Activated B cell treated with CpG ODN at 0.5 μM for 24 hours (primary cell): Measurements from ENCODE around the gene BRCA1. TPM values are rescaled to one million over a fixed set of nuclear protein-coding genes. Genes with fewer than 3 reads are reported as not detected.

Source experiments
- ATAC-seq: fragments of 200-7000 bp; cut with Tn5 transposase; one replicate; pipeline ENCODE4 v1.10.0; 2021; ENCODE audit warnings: low read depth, mild to moderate bottlenecking, moderate library complexity
- CTCF ChIA-PET: fragments of 350-600 bp; sonication (Branson Sonifier 250); formaldehyde crosslinking; loops from one replicate; lab custom pipeline; 2021; ENCODE audit warnings: antibody characterized with exemption; lab: Charles Lee
- POLR2A ChIA-PET: fragments of 350-600 bp; sonication (Branson Sonifier 250); formaldehyde crosslinking; loops from one replicate; lab custom pipeline; 2021; ENCODE audit warnings: antibody characterized with exemption; lab: Charles Lee
- DNase-seq: peaks from one replicate; pipeline ENCODE4 v3.0.0; 2022
- H3K27ac Mint-ChIP-seq: one replicate; pipeline ENCODE4 v1.8.0; 2020; ENCODE audit warnings: mixed read lengths
- H3K27me3 Mint-ChIP-seq: one replicate; pipeline ENCODE4 v1.8.0; 2021; ENCODE audit warnings: mixed read lengths
- H3K36me3 Mint-ChIP-seq: one replicate; pipeline ENCODE4 v1.8.0; 2021; ENCODE audit warnings: low read depth, mixed read lengths
- H3K4me1 Mint-ChIP-seq: one replicate; pipeline ENCODE4 v1.8.0; 2021; ENCODE audit warnings: mixed read lengths
- H3K4me3 Mint-ChIP-seq: one replicate; pipeline ENCODE4 v1.8.0; 2020; ENCODE audit warnings: mild to moderate bottlenecking, mixed read lengths
- H3K9me3 Mint-ChIP-seq: one replicate; pipeline ENCODE4 v1.8.0; 2020; ENCODE audit warnings: mixed read lengths
- intact Hi-C: fragments of 100-400 bp; cut with micrococcal nuclease; formaldehyde crosslinking; loops from one replicate; pipeline ENCODE4 v1.15.1; 2024
- total RNA-seq: library from RNA; stranded (reverse); gene quantifications from 2 replicates; pipeline ENCODE4 v1.2.3, GENCODE V29; 2022
- TF ChIP-seq, protein P1 (sequence below): fragments of 200-600 bp; IDR thresholded peaks from one replicate; pipeline ENCODE4 v1.8.0; 2022; ENCODE audit warnings: antibody characterized with exemption, mild to moderate bottlenecking

BRCA1 gene
- total RNA-seq, 1 donor from 2014 or later, result 13.3 TPM

GRCh38 chr17:43020789-43021740 lies 104.1 kb downstream of the BRCA1 start:
- no peaks in the 10 kb centered on the region for H3K9me3 Mint-ChIP-seq
- ChIA-PET POLR2A (interaction anchor here (0.6 to 2.5 kb wide), 16 partner anchors 8 to 1100 kb away, joined by 3 to 22 read pairs (median 6); partner anchors contain the start of genes IFI35, RPL27, TMEM106A and VPS25), CTCF (no interaction called here)
- H3K36me3 Mint-ChIP-seq, result peaks cover 13% of the 10 kb centered on the region
- intact Hi-C loops, result loop anchor here (2.0 to 5.0 kb wide), 2 partner anchors 14 to 191 kb away; partner anchors contain the start of genes IFI35 and TMEM106A
- peak overlapping the region; percentile 92 for H3K4me3 Mint-ChIP-seq
- TF ChIP-seq, protein P1, sequence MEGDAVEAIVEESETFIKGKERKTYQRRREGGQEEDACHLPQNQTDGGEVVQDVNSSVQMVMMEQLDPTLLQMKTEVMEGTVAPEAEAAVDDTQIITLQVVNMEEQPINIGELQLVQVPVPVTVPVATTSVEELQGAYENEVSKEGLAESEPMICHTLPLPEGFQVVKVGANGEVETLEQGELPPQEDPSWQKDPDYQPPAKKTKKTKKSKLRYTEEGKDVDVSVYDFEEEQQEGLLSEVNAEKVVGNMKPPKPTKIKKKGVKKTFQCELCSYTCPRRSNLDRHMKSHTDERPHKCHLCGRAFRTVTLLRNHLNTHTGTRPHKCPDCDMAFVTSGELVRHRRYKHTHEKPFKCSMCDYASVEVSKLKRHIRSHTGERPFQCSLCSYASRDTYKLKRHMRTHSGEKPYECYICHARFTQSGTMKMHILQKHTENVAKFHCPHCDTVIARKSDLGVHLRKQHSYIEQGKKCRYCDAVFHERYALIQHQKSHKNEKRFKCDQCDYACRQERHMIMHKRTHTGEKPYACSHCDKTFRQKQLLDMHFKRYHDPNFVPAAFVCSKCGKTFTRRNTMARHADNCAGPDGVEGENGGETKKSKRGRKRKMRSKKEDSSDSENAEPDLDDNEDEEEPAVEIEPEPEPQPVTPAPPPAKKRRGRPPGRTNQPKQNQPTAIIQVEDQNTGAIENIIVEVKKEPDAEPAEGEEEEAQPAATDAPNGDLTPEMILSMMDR, result no peak
- H3K27ac Mint-ChIP-seq, result peak overlapping the region; percentile 78
- peak; percentile 3 for ATAC-seq
- peak; percentile 54 for DNase-seq
- no peaks in the 10 kb centered on the region for H3K27me3 Mint-ChIP-seq
- peaks cover 24% of the 10 kb centered on the region for H3K4me1 Mint-ChIP-seq

DNA sequence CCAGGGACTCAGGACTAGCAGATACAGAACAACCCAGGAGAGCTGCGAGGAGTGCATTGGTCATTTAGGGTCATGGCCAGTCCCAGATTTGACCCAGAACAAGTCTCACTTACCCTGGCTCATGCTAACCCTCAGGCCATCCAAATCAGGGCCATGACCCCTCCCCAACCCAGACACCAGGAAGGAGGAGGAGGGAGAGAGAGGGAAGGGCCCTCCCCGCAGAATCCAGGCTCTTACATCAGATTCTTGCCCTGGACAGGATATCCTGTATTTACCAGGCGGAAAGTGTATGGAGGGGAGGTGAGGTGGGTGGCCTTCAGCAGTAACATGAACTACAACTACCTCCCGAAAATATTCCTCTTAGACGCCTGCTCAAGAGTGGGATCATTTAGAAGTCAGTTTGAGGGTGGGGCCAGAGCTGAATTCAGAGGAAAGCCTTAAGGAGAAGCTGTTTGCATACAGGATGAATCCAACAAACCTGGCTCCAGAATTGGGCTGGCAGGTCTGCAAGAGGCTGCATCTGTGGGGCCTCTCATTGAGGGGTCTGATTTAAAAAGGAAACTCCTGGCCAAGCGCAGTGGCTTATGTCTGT lies 105.0 kb downstream of the BRCA1 start:
- TF ChIP-seq, protein P1, result no peak
- no peaks in the 10 kb centered on the region for H3K27me3 Mint-ChIP-seq
- H3K9me3 Mint-ChIP-seq, result no peaks in the 10 kb centered on the region
- intact Hi-C loops, result loop anchor here (2.0 to 5.0 kb wide), 2 partner anchors 13 to 192 kb away; partner anchors contain the start of genes IFI35 and TMEM106A
- peak overlapping the region; percentile 92 for H3K4me3 Mint-ChIP-seq
- DNase-seq (no peak), ATAC-seq (no peak)
- peak overlapping the region; percentile 41 for H3K27ac Mint-ChIP-seq
- POLR2A ChIA-PET, result interaction anchor here (2.1 to 2.5 kb wide), 4 partner anchors 7 to 348 kb away, joined by 10 to 22 read pairs (median 16); partner anchors contain the start of genes IFI35 and TMEM106A
- peaks cover 21% of the 10 kb centered on the region for H3K4me1 Mint-ChIP-seq
- CTCF ChIA-PET, result no interaction called here
- H3K36me3 Mint-ChIP-seq, result peaks cover 22% of the 10 kb centered on the region

DNA sequence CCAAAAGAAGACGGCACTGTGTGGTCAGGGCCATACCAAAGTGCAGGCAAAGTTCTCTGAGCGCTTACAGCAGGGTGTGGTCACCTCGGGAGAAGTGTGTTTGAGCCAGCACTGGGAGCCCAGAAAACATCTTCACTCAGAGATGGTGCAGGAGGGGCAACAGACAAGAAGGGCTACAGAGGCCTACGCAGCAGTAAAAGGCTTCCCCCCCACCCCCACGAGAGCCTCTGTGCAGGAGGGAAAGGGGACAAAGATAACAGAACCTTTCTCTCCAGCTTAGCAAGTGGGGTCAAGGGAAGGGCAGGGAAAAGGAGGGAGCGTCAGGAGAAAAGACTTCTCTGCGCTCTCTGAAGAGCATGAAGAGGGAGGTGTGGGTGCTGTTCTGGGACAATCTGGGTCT lies 105.7 kb downstream of the BRCA1 start:
- Mint-ChIP-seq H3K4me1 (peaks cover 16% of the 10 kb centered on the region), H3K27me3 (no peaks in the 10 kb centered on the region), H3K36me3 (peaks cover 26% of the 10 kb centered on the region), H3K9me3 (no peaks in the 10 kb centered on the region), H3K4me3 (no peak overlapping the region), H3K27ac (no peak overlapping the region)
- DNase-seq, result no peak
- intact Hi-C loops, result no loop called here
- TF ChIP-seq, protein P1, result no peak
- no peak for ATAC-seq
- ChIA-PET CTCF (no interaction called here), POLR2A (no interaction called here)

DNA sequence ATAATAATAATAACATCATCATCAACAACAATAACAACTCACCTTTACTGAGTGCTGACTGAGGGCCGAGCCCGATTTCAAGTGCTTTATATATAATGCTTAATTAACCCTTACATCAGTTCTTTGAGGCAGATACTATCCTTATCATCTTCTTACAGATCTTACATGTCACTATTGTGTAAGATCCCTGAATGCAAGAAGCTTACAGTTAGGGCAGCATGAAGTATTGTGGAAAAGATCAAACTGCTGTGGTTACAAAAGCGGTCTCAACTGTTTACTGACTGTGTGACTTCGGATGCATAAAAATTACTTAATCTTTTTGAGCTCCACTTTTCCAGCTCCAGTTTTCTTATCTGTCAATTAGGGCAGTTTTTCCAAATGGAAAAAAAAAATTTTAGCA lies 106.2 kb downstream of the BRCA1 start:
- Mint-ChIP-seq H3K4me1 (peaks cover 11% of the 10 kb centered on the region), H3K36me3 (peaks cover 31% of the 10 kb centered on the region), H3K9me3 (no peaks in the 10 kb centered on the region), H3K4me3 (no peak overlapping the region), H3K27ac (no peak overlapping the region), H3K27me3 (no peaks in the 10 kb centered on the region)
- ATAC-seq (no peak), DNase-seq (no peak)
- CTCF ChIA-PET, result no interaction called here
- intact Hi-C loops, result no loop called here
- TF ChIP-seq, protein P1, result no peak
- POLR2A ChIA-PET, result interaction anchor here (0.5 to 0.6 kb wide), 2 partner anchors 11 to 295 kb away, joined by 3 to 4 read pairs; no protein-coding TSS in a partner anchor
